Mammary epithelial cell (primary cell): ENCODE results near the gene URI1.

Experiments used
- CTCF ChIP-seq, 2 donors: IDR thresholded peaks in 1 of 2; conservative IDR thresholded peaks in 1 of 2; 2 replicates each; pipeline ENCODE4 v1.5.1; 2011 to 2012; ENCODE audit warnings: inconsistent platforms in 2 of 2, low read length in 2 of 2, mild to moderate bottlenecking in 2 of 2, control low read depth in 1 of 2, low read depth in 1 of 2; ENCODE audit not compliant: insufficient read depth in 1 of 2; ENCODE audit errors: extremely low read depth in 1 of 2
- EZH2 ChIP-seq: IDR thresholded peaks from 2 replicates; pipeline ENCODE4 v1.6.1; 2012; ENCODE audit warnings: low read length, inconsistent platforms, borderline replicate concordance

DNA sequence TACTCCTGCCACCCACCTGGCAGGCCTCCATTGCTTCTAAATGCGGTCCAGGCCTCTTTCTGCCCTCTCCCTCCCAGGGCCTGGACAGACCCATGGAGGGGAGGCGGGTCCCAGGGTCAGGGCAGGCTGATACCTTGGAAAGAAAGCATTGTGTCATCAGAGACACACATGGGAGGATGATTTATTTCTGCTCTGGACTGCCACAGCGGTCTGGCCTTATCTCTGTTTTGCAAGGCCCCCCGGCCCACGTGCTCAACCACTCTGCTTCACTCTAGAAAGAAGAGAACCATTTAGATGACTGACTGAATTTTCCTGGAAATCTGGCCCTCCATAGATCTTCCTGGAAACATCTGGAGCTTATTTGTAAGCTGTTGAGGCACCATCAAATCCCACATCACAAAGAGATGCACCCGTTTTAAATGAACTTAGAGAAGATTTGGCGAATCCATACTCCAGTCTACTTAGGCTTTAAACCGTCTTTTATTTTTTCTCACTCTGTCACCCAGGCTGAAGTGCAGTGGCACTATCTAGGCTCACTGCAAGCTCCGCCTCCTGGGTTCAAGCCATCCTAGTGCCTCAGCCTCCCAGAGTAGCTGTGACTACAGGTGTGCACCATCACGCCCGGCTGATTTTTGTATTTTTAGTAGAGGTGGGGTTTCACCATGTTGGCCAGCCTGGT, 48.3 kb upstream of the URI1 start:
- TF ChIP-seq EZH2 (no peak), CTCF (conservative IDR thresholded peaks at IDR 0.05 in 1 of 2, IDR thresholded peaks at IDR 0.05 in 1 of 2; ENCODE audit: extremely low read depth in 1 of 2, insufficient read depth in 1 of 2, low read depth in 1 of 2, low read length in 2 of 2) (no peak)
